NCI-H1105 treated with DMSO at 0.1 percent for 48 hours (cell line): ENCODE measurements around the gene DHX35.

Experiments used
- DNase-seq: peaks from one replicate; lab custom pipeline; 2025; lab: John Stamatoyannopoulos, UW

DHX35 gene

DNA sequence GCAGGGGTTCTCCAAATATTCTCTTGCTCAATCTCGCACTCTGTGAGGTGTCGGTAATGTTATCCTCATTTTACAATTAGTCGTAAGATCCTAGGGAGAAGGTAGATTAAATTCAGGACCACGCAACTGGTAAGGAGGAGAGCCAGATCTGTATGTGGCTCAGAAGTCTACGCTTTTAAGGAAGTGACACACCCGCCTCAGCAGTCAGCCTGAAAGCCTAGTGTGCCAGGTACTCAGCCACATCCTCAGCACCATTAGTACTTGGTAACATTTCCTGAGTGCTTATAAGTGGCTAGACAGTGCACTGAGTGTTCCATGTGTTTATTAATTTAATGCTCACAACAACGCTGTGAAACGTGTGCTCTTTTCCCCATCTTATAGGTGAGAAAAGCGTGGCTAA is 63.7 kb downstream of the DHX35 start:
- DNase-seq = no peak

DNA sequence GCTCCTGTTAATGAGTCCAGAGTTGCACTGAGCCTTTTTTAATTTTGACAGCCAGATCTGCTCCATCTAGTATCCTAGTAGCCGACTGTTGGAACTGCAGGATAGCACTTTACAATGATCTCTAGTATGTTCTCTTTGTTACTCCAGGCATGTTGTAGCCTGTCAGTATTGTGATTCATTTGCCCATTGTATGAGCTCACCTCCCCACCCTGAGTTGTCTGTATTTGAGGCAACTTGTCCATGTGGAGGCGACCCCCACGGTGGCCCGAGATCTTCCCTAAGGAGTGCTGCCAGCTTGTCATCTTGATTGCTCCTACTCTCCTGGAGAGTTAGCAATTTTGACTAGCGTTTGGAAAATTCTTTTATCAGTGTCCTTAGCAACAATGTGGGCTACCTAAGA is 67.2 kb downstream of the DHX35 start:
- no peak for DNase-seq

DNA sequence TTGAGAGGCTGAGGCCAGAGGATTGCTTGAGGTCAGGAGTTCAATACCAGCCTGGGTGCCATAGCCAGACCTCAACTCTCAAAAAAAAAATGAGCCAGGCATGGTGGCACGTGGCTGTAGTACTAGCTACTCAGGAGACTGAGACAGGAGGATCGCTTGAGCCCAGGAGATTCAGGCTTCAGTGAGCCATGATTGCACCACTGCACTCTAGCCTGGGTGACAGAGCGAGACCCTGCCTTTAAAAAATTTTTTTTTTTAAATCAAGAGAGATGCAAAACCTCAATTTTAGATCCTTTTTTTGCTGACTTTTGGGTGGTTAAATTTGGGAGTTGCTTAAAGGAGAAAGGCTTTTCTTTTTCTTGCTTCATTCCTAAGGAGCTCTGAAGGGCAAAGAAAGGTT is 70.9 kb downstream of the DHX35 start:
- DNase-seq = no peak

DNA sequence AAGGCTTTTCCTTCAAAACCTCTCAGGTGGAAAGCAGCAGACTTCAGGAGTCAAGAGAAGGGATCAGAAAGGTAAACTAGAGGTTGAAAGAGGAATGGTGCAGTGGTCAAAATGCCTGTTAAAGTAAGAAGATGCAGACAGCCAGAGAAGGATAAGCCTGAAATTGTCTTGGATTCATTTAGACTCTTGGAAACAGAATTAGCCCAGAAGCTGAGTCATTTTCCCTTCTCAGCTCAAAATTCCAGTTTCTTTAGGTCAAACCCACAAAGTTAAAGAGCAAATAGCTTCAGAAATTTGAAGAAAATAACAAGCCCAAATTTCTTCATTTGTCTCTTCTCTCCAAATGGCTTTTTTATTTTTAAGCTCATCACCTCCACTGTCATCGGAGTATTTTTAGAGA is 73.9 kb downstream of the DHX35 start:
- DNase-seq = no peak

DNA sequence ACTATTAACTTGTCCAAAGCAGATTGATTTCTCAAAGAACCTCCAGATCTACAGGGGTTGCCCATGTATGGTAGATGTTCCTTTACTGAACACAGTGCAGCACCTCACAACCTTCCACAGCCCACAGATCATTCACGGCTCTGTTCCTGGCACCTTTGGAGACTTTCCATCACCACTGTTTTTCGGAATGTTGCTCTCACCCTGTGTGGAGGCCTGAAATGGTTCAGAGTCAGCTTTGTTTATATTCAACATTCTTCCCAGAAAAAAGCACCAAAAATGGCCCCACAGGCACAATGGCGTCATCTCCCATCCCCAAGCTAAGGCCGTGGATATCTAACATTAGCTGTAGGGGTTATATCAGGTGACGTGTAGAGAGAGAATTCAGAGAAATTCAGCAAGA is 74.7 kb downstream of the DHX35 start:
- no peak for DNase-seq

DNA sequence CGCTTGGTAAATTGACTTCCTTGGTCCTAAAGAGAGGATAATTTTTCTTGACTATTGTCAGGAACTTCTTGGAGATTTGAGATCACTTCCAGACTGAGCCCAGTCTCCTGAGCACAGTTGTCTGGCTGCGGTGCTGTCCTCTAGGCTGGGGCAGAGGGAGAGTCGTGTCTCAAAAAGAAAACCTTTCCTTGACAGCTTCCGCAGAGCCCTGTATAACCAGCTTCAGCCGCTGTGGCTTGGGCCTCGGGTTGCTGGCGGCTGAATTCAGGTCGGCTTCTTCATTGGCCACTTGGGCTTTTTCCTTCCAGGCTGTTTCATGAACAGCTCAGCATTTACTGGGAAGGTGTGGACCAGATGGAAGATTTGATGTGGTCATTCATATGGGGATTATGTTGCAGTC is 75.9 kb downstream of the DHX35 start:
- no peak for DNase-seq

DNA sequence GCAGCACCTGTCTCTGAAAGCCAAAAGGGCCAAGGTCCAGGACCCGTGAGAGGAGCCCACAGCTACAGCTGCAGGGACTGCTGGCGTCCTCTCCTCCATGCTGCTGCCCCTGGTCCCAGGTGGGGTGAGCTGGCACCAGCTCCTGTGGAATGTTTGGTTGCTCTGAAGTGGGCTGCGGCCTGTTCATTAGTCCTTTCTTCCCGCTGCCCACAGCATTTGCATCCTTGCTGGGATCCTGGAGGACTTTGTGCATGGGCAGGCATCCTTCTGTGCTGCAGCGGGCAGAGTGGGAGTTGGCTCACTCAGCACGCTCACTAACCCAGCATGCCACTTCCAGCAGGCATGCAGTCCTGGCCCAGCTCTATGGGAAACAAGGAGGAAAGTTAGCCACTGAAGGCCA is 76.4 kb downstream of the DHX35 start:
- no peak for DNase-seq

DNA sequence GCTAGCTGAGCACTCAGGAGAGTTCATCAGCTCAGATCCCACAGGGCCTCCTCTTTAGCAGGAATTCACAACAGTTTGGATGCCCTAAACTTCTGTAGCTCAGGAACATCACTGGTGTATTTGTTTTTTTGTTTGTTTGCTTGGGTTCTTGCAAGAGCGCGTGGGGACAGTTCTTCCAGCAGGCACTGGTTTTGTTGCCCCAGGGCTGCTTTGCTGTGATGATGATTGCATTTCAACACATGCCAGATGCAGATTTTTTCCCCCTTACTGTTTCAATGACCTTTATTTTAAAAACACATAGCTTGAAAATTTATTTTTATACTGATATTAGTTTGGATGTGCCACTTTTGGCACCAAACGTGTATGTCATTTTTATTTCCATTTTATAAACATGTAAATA is 77.1 kb downstream of the DHX35 start:
- no peak for DNase-seq

DNA sequence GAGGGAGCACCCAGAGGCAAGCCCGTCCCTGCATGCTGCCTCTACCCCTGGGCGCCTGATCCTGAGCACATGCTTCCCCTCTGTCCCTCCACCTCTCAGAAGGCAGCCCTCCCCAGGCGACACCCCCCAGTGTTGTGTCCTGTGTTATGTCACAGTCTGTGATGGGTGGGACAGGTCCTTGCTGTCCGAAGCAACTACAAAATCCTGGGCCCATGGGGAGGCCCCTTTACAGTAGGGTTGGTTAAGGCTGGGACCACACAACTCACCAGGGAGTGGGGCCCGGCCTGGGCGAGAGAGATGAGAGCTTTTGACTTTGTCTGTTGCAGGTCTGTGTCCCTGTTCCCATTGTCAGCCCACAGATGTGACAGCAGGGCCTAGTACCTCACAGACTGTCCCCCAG is 78.0 kb downstream of the DHX35 start:
- DNase-seq = no peak

DNA sequence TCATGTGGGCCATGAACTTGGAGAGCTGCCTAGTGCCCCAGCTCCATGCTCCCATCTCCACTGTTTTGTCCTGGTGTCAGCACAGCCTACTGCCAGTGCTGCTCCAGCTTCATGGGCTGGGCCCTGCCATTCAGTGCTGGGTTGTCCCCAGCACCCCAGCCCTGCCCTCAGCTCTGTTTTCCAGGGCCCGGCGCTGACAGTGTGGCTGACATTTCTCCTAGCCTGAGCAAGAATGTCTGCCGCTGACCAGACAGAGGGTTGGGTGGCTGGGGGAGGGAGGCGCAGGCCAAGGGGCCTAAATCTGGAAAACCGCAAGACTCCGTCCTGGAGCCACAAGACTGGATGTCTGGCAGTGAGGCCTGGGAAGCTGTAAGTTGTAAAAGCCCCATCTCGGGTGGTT is 78.9 kb downstream of the DHX35 start:
- DNase-seq = no peak

DNA sequence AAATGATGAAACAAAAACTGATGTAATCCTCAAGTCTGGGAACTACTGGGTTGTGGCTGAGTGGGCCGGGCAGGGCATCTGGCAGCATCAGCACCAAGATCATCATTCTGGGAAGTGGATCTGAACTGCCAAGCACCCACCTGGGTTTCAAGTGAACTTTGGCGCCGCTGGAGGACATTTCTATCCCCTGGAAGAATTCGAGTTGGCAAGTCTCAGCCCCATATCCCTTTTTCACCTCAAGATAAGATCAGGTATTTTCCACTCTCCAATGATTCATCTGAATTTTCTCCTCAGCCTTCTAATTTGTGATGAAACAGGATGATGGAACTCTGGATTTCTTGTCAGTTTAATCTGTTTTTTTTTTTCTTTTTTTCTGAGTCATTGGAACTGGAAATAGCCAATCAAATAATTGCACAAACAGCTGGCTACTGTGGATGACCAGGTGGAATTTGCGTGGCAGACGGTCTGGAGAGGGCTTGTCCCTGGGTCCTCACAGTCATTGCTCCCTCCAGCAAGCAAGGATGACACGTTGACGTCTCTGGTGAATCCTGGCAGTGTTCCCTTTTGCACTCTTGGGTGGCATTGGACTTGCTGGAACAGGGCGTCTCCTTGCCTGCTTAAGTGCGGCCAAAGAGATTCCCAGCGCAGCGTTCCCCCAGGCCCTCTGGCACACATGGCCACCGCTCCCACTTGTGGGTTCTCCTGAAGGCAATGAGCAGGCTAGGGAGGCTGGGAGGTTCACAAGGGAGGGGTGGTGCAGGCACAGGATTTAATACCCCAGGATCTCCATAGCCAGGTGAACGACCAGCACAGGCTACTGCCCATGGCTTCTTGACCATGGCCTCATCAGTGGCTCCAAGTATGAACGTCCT is 80.4 kb downstream of the DHX35 start:
- no peak for DNase-seq

DNA sequence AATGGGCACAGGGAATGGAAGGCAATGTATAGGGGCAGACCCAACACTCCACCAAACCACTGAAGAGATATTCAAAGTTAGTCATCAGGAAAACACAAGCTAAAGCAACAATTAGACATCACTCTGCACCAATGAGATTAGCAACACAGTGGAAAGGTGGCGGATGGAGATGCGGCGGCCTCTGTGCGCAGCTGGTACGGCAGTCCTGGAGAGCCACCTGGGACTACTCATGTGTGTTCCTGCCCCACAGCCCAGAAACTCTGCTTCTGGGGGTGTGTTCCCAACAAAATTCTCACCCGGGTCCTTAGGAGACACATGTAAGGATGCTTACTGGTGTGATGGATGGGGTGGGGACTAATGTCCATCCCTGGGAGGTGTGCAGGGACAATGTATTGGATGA is 82.4 kb downstream of the DHX35 start:
- DNase-seq = no peak

DNA sequence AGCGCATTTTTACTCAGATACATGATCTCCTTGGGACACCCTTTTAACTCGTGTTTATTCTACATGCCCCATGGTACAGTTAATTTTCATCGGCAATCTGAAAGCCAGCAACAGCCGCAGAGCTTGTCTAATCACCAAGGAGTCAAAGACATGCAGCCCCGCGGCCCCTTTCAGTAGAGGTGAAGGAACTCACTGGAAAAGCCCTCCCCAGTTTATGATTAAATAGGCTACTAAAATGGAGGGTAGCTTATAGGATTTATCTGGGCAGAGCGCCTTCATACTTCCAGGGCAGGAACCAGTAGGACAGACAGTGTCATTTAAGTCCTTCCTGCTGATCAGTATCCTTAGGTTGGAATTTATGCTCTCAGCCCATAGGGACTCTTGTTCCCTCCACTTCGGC is 83.5 kb downstream of the DHX35 start:
- no peak for DNase-seq

DNA sequence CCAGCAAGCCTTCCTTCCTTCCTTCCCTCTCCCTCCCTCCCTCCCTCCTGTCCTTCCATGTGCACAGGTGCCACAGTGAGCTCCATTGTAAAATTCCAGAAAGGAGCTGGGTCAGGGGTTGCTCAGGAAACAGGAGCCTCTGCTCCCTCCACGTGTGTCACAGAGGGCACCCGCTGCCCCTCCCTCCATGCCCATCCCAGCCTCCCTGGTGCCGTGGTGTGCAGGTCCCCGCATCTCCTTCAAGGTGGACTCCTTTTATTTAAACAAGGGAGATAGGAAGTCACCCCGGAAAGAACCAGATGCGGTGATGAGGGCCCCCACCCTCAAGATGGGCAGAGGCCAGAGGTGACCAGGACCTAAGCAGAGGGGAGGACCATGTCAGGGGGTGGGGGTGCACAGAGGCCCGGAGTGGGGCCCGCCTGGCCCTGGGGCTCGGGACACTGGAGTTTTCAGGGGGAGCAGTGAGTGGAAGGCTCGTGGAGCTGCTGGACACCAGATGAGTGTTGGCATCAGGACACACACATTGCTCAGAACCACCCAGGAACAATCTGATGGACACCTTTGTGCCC is 85.4 kb downstream of the DHX35 start:
- DNase-seq = no peak

DNA sequence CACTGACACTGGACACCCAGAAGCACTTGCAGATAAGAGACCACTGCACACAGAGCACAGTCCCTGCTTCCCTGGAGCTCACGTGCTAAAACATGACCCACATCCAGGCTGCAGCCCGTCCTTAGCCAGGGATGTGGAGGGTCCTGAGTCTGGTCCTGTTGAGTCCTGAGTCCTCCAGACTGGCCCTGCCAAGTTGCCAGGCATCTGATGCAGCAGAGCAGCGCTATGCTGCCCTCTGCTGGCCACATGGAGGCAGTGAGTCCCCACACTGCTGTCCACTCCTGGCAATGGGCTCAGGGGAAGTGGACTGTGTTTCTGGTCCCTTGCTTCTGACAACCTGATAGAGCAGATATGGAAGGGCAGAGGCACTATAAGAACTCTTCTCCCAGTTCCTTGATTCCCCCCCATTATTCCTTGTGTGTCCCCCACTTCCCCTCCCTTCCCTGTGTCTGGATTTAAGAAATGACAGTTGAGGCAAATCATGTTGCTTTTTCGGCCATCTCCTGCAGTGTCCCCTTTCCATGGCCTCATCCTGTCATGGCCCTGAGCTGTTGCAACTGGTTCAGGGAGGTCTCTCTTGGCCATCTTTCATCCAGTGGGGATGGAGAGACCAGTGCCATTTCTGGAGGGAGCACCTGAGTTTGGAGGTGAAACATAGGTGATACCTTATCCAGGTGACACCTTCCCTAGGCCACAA is 86.0 kb downstream of the DHX35 start:
- DNase-seq = peak; percentile 64

DNA sequence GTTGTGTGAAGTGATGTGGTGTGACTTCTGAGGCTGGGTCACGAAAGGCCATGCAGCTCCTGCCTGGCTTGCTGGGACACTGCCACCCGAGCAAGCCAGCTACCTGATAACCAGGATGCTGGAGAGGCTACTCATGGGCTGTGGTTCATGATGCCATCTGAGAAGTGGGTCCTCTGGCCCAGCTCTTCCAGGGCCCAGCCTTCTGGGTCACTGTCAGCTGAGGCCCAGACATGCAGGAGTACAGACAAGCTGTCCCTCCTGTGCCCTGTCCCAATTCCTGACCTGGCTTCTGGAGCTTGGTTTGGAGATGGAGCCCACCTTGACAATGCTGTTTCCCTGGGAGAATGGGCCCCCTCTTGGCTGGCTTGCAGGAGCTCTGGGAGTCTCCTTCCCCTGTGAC is 87.0 kb downstream of the DHX35 start:
- DNase-seq = no peak

DNA sequence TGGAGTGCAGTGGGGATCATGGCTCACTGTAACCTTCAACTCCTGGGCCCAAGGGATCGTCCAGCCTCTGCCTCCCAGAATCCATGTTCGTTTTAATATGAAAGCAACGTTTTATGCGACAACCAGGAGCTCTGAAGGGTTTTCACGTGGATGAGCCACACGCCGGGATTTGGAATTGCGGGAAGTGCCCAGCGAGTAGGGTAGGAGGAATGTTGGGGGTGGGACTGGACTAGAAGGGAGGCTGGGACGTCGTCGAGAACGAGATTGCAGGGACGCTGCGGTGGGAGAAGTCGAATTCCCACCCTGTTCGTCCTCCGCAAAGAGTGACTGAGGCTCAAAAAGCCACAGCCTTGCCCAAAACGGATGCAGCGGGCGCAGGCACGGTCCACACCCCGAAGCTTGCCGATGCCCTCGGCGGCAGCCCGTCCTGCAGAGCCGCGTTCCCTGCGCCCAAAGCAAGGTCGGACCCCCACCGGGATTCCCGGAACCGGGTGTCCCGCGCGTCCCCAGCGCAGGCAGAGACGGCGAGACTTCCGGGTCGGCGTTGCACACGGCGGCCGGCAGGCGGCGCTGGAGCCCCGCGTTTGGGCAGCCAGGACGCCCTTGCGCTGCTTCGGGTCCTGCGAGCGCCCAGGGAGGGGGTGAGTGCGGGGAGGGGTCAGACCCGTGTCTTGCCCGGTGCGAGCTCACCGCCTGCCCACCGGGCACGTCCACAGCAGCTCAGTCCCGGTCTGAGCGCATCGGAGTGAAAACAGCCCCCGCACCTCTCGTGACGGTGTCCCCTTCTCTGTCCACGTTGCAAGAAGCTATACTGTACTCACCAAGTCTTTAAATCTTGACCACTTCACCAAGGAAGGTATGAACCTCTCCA is 87.8 kb downstream of the DHX35 start:
- peak; percentile 46 for DNase-seq

DNA sequence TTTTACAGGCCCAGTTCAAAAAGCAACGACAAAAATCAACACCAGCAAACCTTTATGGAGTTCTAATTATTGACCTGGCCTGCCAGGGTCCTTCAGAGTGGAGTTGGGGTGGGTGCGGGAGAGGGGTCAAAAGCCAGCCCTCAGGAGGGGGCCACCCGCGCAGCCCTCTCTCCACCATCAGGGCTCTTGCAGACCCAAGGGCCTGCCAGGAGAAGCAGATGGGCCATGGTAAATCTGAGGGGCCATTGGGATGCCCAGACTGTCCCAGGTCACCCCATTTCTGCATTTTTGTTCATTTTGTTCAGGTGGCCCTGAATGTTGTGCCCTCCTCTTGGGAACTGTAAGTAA is 88.4 kb downstream of the DHX35 start:
- DNase-seq = no peak

DNA sequence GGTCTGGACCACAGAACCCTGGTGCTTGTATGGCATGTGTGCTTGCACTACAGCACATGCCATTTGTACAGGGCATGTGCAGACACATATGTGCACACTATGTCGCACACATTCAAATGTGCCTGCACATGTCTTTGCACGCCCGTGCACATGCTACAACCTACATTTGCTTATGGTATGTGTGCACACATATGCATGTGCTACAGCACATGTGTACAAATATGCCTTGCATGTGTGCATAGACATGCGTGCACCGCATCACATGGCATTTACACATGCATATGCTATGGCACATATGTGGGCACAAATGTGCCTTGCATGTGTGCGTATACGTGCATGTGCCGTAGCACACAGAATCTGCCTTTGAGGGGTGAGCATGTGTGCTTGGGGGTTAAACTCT is 90.5 kb downstream of the DHX35 start:
- DNase-seq = no peak

DNA sequence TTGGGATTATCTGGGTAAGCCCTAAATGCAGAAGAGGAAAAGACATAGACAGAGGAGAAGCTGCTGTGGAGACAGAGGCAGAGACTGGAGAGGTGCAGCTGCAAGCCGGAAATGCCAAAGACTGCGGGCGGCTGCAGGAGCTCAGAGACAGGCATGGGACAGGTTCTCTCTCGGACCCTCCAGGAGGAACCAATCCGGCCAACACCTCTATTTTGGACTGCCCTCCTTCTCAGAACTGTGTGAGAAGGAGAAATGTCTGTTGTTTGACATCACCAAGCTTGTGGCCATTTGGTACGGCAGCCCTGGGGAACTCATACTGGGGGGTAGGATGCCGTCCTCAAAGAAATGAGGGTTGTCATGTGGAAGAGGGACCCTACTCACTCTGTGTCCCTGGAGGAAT is 95.0 kb downstream of the DHX35 start:
- no peak for DNase-seq

DNA sequence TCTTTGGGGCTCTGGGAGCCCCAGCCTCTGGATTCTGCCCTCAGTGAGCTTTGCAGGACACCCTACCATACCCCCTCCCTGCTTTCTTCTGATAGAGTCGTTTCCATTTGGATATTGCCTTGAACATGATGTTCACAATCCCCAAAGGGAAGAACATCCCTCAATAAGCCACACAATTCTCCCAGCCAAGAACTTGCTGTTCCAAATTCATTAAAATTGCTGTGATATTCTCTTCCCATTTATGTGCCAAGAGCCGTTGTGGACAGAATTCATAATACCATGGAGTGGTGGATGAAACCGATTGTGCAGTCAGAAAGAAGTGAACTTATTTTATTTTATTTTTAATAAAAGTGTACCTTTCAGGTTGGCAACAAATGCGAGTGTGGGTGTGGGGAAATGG is 95.8 kb downstream of the DHX35 start:
- no peak for DNase-seq

DNA sequence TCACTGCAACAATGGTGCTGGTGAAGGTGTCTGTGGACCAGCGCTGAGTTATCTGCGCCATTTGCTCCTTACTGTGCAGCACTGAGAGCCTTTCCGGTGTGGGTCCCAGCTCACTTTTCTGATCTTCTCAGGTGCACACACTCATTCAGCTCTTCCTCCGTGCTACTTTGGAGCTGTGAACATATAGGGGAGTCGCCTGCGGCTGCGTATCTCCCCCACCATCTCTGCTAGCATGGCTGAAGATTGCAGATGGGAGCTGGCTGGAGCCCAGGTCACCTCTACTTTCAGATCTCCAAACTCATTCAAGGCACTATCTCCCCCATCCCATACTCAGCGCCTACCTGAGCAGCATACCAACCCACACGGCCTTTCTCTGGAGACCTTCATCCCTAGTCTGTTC is 96.9 kb downstream of the DHX35 start:
- DNase-seq = no peak
